Right lung (tissue), 5 donors: ENCODE results near the gene OTUB2. TPM values are rescaled to one million over a fixed set of nuclear protein-coding genes. Genes with fewer than 3 reads are reported as not detected.

ENCODE experiments used
- DNase-seq, 2 donors: peaks; one replicate each; pipeline ENCODE4 v3.0.0-alpha.2; 2013
- polyA plus RNA-seq, 5 donors: library from polyadenylated mRNA; unstranded; fragments of 120-200 nt; gene quantifications; one replicate each; pipeline versions ENCODE4 v1.2.1 to v1.2.3, GENCODE V29; 2013; ENCODE audit warnings: inconsistent platforms in 1 of 5, low replicate concordance in 1 of 5; ENCODE audit not compliant: insufficient read length in 5 of 5, insufficient read depth in 1 of 5

Gene OTUB2
- polyA plus RNA-seq, 5 donors = 3.3 to 4.3 (median 3.6) TPM

GRCh38 chr14:94093418-94093817 is 67.3 kb downstream of the OTUB2 start:
- DNase-seq = no peak

GRCh38 chr14:94097091-94097490 is 71.0 kb downstream of the OTUB2 start:
- DNase-seq = no peak

Other genes starting within 250 kb of the OTUB2 start
- 1 to 10 TPM in 2 of 5 donors, under 1 TPM in 3; 0.37 to 1.8 (median 0.91) TPM for gene PRIMA1, start 237.9 kb upstream of the OTUB2 start, polyA plus RNA-seq
- under 1 TPM; 0.10 to 0.51 (median 0.21) TPM for gene FAM181A, start 99.0 kb upstream of the OTUB2 start, polyA plus RNA-seq
- gene ASB2, start 49.8 kb upstream of the OTUB2 start, polyA plus RNA-seq = 1 to 10 TPM in 4 of 5 donors, under 1 TPM in 1; 0.43 to 2.9 (median 1.4) TPM
- not detected for gene CCDC197, start 29.0 kb upstream of the OTUB2 start, polyA plus RNA-seq
- gene DDX24, start 54.9 kb downstream of the OTUB2 start, polyA plus RNA-seq = 100 to 1,000 TPM; 129 to 148 (median 139) TPM
- 10 to 100 TPM; 23.2 to 31.4 (median 29.7) TPM for gene IFI27L1, start 55.0 kb downstream of the OTUB2 start, polyA plus RNA-seq
- 10 to 100 TPM; 16.3 to 32.2 (median 28.6) TPM for gene IFI27, start 84.4 kb downstream of the OTUB2 start, polyA plus RNA-seq
- gene IFI27L2, start 103.3 kb downstream of the OTUB2 start, polyA plus RNA-seq = 10 to 100 TPM; 29.9 to 42.4 (median 39.0) TPM
- 1 to 10 TPM in 1 of 5 donors, under 1 TPM in 4; 0.54 to 1.1 (median 0.95) TPM for gene PPP4R4, start 148.0 kb downstream of the OTUB2 start, polyA plus RNA-seq